GM21717 (cell line): ENCODE measurements around the gene TOP3B.

Experiments
- ATAC-seq: cut with Tn5 transposase; IDR thresholded peaks from one replicate; pipeline ENCODE4 v1.9.1; 2021; ENCODE audit warnings: mild to moderate bottlenecking, moderate library complexity; ENCODE audit not compliant: unreplicated experiment

TOP3B gene

DNA sequence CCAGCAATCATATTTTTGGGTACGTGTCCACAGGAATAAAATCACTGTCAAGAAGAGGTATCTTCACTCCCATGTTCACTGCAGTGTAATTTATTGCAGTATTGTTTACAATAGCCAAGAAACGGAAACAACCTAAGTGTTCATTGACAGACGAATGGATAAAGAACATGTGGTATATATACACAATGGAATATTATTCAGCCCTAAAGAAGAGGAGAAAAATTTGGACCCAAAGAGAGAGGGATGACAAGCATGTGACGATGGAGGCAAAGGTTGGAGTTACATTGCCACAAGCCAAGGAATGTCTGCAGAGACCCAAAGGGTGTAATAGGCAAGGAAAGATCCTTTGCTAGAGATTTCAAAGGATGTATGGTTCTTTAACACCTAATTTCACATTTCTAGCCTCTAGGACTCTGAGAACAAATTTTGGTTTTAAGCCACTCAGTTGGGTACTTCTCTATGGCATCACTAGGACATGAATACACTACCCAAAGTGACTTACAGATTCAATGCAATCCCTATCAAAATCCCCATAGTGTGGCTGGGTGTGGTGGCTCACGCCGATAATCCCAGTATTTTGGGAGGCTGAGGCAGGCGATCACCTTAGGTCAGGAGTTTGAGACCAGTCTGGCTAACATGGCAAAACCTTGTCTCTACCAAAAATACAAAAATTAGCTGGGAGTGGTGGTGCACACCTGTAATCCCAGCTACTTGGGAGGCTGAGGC, 31.1 kb upstream of the TOP3B start:
- ATAC-seq: no peak

DNA sequence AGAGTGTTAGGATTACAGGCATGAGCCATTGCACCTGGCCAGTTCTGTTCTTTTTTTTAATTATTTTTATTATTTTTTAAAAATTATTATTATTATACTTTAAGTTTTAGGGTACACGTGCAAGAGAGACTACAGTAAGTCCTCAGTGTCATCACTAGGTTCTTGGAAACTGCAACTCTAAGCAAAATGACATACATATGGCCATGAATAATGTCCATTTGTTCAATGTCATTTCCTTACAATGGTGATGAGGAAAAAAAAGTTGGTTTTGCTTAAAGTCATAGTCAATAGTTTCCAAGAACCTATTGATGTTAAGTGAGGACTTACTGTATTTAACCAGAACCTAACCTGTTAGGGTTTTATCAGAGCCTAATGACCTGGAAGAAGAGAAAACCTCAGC, 29.4 kb upstream of the TOP3B start:
- ATAC-seq: no peak

DNA sequence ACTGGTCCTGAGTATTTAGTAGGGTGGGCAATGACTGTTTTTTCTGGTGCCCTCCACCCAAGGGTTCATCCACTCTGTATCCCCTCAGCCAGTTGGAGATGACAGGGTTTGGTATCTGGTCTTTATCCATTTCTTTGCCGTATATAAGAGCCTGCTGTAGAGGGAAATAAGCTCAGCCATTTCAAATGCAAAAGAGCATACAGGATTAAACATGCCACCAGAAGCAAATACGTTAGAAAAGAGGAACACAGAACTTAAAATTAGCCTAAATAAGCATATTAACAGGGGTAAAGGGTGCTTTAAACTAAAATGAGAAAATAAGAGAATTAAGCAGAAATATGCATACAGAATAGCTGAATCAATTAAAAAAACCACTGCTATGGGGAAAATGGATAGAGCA, 27.8 kb upstream of the TOP3B start:
- no peak for ATAC-seq

DNA sequence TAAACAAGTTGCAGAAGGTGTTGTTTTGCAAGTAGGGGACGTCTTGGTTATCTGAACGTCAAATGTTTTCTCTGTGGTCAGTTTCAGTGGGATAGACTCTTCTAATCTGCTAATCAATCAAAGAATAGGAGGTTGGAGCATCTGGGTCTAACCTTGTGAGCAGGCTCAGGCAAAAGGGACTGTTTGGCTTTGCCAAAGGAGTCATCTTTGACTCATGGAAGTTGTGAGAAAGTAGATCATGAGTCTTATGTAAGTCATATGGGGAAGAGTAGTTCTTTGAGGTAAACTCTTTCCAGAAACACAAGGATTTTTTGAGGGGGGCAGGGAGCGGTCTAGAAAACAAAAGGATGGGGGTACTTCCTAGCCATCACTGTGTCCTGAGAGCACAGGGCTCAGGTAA, 27.1 kb upstream of the TOP3B start:
- ATAC-seq: no peak

DNA sequence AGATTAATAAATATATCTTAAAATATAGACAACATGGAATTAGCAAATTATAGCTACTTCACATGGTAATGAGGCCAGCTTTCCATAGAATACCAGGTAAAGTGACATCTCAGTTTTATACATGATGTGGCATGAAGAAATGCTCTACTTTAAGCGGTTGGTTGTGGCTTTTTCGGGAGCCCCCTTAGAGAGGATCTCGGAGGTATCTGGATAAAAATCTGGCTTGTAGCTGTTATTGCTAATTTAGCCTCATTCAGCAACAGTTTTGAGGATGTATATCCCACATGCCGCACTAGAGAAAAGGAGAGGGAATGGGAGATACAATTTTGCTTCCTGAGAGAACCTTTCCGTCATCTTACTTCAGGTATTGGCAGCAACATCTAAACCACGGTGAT, 24.0 kb upstream of the TOP3B start:
- no peak for ATAC-seq

DNA sequence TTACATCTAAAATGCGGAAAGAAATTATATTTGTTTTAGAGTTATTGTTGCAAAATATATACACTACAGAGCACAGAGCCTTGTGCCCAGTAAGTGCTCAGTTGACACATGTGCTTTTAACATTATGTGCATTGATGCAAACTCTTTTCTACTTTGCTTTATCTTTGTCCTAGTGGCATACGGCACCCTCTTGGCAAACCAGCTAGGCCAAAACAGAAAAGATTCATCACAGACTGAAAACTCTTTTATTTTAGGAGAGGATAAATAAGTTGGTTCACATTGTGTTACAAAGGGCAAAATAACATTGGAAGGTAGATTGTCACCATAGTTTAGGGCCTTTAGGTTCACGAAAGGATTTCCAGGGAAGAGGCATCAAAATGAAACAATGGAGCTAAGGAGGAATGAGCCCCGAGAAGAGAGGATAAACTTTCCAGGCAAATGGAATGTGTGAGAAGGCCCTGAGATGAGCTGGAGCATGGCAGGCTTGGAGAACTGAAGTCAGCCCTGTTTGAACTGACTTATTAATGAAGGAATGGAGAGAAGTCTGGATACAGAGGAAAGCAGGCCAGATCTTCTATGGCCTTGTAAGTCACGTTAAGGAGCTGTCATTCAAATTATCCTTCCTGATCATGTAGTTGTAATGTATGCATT, 23.5 kb upstream of the TOP3B start:
- no peak for ATAC-seq

DNA sequence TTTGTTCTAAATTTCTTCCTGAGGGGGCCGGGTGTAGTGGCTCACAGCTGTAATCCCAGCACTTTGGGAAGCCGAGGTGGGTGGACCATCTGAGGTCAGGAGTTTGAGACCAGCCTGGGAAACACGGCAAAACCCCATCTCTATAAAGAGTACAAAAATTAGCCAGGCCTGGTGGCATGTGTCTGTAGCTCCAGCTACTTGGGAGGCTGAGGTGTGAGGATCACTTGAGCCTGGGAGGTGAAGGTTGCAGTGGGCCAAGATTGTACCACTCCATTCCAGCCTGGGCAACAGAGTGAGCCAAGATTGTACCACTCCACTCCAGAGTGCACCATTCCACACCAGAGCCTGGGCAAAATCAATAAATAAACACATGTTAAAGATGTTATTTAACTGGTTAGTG, 20.6 kb upstream of the TOP3B start:
- ATAC-seq: no peak

DNA sequence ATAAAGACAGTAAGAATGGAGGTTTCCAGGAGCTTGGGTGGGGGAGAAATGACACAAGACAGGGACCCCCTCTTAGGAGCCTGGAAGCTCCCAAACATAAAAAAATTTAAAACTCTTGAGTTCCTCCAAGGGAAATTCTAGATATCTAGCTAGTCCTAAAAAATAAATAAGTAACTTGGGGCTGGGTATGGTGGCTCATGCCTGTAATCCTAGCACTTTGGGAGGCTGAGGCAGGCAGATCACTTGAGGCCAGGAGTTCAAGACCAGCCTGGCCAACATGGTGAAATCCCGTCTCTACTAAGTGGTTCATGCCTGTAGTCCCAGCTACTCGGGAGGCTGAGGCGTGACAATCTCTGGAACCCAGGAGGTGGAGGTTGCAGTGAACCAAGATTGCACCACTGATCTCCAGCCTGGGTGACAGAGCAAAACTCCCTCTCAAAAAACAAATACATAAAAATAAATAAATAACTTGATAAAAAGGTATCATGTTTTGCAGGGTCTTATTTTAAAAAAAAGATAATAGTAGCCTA, 20.0 kb upstream of the TOP3B start:
- ATAC-seq: no peak

DNA sequence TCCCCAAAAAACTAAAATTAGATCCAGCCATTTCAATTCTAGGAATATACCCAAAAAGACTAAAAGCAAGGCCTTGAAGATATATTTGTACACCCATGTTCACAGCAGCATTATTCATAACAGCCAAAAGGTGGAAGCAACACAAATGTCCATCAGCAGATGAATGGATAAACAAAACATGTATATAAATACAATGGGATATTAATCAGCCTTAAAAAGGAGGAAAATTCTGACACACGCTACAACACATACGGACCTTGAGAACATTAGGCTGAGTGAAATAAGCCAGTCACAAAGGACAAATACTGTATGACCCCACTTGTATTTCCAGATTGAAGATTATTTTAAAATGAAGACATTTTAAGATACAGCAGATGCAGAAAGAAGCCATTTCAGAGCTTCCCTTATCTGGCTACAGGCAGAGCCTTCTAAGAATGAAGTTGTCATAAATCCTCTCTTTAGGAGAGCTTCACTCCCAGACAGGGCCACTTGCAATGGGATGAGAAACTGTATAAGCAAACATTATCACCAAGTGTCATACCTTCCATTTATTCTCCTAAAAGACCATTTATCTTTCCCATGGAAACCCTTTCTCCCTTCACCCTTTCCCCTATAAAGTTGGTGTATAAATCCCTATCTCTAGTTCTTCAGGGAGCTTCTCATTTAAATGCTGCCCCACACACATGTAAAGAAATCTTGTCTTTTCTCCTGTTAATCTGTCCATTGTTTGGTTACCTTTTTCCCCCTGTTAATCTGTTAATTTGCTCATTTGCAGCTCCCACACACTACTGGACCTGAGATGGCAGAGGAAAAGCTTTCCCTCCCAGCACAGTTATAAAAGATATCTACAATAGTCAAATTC, 19.3 kb upstream of the TOP3B start:
- ATAC-seq: no peak

DNA sequence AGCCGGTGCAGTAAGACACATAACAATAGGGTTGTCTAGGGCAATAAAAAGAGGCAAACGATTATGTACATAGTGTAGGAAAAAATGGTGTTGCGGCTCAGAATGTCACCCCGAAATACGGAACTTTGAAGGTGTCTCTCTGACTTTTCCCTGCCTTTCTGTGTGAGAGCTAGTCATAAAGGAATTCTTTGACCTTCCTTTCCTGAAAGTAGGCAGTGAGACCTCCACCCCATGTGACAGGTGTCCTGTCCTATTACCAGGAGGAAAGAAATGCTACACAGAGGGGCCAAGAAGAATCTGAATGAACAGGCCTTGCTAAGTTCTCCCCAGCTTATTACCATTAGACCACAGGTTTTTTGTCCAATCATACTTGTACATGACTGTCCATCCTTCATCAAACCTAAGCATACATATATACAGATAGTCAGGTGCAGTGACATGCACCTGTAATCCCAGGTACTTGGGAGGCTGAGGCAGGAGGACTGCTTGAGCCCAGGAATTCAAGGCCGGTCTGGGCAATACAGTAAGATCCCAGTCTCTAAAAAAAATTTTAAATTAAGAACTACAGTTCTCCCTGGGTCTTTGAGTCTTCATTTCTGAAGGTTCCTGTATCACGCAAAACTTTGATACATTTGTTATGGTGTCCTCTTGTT, 16.1 kb upstream of the TOP3B start:
- ATAC-seq: no peak

DNA sequence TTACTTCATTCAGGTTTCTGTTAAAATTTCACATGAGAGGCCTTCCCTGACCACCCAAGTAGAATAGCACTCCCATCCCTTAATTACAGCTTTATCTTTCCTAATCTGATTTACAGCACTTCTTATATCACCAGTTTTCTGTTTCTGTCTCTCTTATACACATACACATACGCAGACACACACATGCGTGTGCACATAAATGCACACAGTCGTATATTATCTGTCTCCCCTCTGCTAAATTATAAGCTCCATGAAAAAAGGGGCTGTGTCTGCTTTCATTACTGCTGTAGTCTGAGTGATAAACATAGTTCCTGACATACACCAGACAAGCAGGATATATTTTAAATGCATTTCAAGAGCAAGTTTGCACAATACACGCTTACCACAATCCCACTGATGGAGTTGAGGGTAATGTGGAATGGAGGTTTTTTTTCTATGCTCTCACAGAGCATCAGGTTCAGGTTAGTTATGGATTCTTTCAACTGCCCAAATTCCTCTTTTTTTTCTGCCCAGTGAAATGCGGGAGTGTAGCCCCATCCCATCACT, 13.7 kb upstream of the TOP3B start:
- no peak for ATAC-seq

DNA sequence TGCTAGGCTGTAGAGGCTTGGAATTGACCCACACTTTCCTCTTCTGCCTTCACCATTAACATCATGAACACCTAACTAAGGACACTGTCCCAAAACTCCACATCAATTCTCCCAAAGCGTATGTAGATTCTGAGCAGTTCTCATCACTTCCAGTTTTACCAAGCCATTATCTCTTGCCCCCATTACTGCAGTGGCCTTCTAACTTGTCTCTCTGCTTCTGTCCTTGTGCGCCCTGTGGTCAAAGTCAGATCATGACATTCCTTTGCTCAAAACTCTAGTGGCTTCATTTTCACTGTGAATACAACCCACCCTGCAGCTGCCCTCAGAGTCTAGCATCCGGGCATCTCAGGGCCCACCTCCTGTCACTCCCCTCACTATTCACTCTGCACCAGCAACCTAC, 13.1 kb upstream of the TOP3B start:
- ATAC-seq: no peak

DNA sequence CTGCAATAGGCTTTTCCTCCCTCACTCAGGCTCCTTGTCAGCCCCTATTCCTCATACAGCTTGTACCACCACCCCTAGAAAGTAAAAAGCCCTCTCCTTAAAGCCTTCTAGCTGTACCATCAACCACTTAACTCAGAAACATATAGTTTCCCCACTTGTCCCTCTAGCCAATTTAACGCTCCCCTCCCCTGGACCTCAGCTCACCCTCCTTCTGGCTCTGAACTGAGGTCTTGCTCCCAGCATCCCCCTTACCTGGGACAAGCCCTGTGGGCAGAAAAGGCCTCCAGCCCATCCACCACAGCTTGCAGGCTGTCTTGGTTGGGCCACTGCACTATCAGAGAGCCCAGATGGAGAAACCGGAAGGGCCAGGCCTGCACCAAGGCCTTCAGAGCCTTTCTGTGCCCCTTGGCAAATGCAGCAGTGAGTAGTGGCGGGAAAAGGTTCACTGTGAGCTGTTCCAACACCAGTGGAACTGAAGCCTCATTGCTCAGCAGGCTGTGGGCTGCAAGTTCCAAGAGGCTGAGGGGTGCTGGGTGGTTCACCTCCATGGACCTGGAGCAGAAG, 12.4 kb upstream of the TOP3B start:
- no peak for ATAC-seq

DNA sequence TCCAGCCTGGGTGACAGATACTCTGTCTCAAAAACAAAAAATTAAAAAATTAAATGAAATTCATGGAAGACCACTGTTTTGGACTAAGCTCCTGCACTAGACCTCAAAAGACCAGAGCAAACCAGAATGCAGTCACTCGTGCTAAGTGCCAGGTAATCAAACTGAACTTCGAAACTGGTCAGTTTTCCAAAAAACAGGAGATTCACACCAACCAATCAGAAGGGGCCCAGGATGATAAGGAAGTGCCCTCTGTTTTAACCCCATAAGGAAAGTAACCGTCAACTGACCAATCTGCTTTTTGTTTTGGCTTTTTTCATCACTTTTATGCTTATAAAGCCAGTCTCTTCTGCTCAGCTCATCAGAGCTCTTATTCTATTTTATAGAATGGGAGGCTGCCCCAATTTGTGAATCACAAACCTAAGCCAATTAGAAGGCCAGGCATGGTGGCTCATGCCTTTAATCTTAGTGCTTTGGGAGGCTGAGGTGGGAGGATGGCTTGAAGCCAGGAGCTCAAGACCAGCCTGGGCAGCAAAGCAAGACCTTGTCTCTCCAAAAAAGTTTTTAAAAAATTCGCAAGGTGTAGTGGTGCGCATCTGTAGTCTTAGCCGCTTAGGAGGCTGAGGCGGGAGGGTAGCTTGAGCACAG, 10.1 kb upstream of the TOP3B start:
- no peak for ATAC-seq

DNA sequence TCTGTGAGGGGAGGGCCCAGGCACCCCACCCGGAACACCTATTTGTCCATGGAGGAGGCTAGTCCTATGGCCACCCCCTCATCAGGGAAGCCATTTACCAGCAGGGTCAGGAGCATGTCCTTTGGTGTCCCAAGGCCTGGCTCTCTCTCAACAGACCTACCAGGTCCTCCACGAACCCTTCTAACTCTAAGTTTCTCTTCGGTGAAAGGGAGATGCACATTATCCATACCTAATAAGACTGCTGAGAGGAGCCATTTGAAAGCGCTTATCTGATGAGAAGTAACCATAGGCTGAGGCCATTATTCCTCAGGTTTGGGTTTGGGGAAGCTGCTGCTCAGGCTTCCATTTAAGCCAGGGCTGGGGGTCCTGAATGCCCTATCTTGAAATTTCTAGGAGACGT, 9.2 kb upstream of the TOP3B start:
- ATAC-seq: no peak

DNA sequence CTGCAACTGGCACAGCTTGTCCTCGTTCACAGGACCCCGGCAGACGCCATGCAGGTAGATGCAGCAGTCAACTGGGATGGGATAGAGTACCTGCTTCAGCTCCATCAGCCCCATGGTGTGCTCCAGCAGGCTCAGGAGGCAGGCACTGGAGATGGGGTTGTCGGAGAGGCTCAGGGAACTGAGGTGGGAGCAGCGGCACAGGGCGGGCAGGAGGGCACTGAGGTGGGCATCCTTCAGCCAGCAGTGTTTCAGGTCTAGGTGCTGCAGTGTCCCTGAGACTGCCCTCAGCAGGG, 8.7 kb upstream of the TOP3B start:
- no peak for ATAC-seq

DNA sequence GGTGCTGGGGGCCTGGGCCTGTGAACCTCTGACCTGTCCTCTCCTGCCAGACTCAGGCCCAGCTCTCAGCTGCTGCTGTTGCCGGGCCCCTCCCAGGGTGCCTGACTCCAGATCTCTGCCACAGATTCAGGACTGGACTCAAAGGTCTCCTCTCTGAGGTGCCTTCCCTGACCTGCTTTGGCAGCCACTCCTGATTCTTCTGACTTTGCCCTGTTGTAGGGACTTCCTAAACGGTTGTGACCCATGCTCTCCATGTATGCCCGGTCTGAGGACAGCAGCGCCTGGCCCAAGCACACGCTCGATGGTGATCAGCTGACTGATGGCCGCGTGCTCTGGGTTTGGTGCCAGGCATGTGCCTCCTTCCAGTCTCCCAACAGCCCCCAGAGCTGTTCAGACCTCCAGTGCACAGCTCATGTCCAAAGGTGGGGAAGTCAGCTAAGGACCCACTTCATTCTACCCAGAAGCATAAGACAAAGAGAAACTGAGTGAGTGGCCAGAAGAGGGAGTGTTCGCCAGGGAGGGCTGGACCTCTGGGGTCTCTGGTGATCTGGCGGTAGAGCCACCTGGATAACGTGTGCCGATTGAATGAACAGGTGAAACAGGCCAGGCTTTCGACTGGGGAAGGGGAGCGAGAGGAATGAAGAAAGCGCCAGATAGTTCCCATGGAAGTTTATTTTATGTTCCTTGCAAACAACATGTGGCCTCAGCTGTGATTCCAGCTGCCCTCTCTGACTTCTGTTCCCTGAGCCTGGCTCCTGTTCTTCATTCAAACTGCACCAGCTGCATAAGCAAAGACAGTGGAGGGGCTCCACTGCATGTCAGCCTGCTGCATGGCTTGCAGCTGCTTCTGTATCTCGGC, 8.1 kb upstream of the TOP3B start:
- ATAC-seq: no peak

DNA sequence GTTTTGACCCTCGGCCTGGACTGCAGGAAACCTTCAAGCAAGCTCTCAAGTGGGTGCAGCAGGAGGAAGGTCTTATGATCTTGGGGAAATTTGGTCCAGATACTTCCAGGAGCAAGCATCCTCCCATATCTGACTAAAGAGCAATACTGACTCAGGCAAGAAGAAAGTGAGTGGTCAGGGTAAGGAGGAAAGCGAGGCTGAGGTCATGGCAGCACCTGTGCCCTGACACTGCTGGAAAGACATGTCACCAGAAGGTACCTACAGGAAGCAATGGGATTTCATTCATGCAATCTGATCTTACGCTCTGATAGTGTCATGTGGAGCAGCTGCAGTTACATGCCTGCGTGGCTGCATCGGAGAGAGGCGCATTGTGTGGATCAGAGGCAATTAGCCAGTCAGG, 6.5 kb upstream of the TOP3B start:
- no peak for ATAC-seq

DNA sequence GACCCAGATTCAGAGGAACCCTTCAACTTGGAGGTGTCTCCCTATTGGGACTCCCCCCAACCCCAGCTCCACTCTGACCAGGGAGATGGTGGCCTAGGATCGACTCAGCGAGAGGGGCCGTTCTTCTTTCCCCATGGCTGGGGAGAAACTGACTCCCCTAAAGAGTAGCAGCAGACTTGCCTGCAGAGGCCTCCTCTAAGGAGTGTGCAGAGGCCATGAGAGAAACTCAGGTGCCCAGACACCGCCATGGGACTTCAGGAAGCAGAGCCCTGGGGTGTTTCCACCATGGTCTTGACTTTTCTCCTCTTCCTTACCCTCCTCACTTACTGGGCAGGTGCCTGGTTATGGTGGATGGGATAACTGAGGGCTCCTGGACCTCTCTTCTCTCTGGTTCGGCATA, 2.6 kb upstream of the TOP3B start:
- no peak for ATAC-seq
